ENCODE measurements around the gene FXYD3. TPM values are rescaled to one million over a fixed set of nuclear protein-coding genes. Genes with fewer than 3 reads are reported as not detected.
A peak's percentile ranks its signal among the peaks of the same experiment; 100 is the strongest.

Gene FXYD3
- total RNA-seq, 3 donors from 2014 or later: 1,086 to 3,973 (median 3,185) TPM

DNA sequence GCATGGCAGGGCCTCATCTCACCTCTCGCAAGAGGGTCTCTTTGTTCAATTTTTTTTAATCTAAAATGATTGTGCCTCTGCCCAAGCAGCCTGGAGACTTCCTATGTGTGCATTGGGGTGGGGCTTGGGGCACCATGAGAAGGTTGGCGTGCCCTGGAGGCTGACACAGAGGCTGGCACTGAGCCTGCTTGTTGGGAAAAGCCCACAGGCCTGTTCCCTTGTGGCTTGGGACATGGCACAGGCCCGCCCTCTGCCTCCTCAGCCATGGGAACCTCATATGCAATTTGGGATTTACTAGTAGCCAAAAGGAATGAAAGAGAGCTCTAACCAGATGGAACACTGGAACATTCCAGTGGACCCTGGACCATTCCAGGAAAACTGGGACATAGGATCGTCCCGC, 8.0 kb downstream of the FXYD3 start:
- DNase-seq: peak in 2 of 3 donors; percentile 63 to 64
- H3K4me3 ChIP-seq: no peak overlapping the region
- ATAC-seq: peak; percentile 5
- intact Hi-C loops (cut with DNase I, micrococcal nuclease): no loop called here
- no peaks in the 10 kb centered on the region for H3K9me3 ChIP-seq
- peaks cover 3% of the 10 kb centered on the region for H3K36me3 ChIP-seq (ENCODE audit: low read depth)
- TF ChIP-seq, protein P1, sequence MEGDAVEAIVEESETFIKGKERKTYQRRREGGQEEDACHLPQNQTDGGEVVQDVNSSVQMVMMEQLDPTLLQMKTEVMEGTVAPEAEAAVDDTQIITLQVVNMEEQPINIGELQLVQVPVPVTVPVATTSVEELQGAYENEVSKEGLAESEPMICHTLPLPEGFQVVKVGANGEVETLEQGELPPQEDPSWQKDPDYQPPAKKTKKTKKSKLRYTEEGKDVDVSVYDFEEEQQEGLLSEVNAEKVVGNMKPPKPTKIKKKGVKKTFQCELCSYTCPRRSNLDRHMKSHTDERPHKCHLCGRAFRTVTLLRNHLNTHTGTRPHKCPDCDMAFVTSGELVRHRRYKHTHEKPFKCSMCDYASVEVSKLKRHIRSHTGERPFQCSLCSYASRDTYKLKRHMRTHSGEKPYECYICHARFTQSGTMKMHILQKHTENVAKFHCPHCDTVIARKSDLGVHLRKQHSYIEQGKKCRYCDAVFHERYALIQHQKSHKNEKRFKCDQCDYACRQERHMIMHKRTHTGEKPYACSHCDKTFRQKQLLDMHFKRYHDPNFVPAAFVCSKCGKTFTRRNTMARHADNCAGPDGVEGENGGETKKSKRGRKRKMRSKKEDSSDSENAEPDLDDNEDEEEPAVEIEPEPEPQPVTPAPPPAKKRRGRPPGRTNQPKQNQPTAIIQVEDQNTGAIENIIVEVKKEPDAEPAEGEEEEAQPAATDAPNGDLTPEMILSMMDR (IDR thresholded peaks at IDR 0.05): no peak
- H3K4me1 ChIP-seq (ENCODE audit: low read depth): peaks cover 64% of the 10 kb centered on the region

DNA sequence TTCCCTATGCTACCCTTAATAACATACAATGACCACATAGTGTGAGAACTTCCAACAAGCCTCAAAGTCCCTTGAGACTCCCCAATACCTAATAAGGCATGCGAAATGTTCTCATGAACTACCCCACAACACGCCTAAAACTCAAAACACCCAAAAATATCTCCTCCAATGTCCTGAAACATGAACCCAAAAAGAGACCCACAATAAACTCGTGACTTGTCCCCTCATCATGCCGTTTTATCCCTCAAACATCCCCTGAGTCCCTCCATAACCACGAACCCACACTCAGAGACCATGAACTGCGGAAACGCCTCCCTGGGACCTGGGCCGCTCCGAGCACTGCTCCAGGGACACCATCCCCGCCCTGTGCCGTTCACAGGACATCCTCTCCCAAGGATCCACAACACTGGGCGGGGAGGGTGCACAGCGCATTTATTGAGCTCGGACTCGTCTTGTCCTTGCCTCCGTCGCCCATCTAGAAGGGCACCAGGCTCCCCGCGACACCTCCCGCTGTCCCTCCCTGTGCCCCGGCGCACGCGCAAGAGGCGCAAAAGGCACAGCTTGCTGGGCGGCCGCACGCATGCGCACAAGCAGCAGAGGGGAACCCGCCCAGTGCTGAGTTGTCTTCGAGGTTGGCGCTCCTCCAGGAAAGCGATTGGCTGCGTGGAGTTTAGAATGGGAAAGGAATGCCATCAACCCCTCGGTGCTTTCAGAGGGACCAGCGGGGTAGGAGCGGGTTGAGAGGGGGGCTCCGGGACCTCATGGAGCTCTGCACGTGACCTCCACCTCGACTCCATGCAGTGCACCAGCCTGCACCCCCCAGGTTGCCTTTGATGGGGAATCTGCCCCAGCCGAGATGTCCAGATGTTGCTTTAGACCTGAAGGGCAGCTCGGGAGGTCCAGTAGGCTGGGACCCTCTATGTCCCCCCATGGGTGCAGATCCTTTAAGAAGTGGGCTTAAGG, 8.8 kb downstream of the FXYD3 start:
- intact Hi-C loops (cut with DNase I, micrococcal nuclease): no loop called here
- H3K4me3 ChIP-seq: peak overlapping the region; percentile 9
- TF ChIP-seq, protein P1 (IDR thresholded peaks at IDR 0.05): no peak
- ATAC-seq (peak; percentile 68), DNase-seq (peak; percentile 95 to 97 (median 96))
- peaks cover 68% of the 10 kb centered on the region for H3K4me1 ChIP-seq (ENCODE audit: low read depth)
- no peaks in the 10 kb centered on the region for H3K9me3 ChIP-seq
- peaks cover 3% of the 10 kb centered on the region for H3K36me3 ChIP-seq (ENCODE audit: low read depth)

DNA sequence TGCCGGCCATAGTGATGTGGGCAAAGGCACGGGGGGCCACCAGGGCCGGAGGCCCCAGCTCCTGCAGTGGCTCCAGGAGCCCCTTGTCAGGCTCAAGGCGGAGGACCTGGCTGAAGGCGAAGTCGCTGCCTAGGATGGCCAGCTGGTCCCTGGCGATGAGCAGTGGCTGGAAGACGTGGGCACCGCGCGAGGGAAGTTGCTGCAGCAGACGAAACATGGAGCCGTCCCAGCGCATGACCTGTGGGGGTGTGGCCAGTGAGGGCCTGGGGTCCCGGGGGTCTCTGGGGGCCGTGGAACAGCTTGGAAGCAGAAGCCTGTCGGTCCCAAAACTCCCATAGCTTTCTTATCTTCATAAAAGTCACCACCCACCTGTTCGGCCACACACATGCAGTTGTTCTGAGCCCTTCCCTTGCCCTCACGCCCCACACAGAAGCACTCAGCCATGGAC, 9.7 kb downstream of the FXYD3 start:
- ATAC-seq: peak; percentile 26
- intact Hi-C loops (cut with DNase I, micrococcal nuclease): no loop called here
- H3K36me3 ChIP-seq (ENCODE audit: low read depth): peaks cover 3% of the 10 kb centered on the region
- TF ChIP-seq, protein P1 (IDR thresholded peaks at IDR 0.05): no peak
- H3K9me3 ChIP-seq: no peaks in the 10 kb centered on the region
- peak; percentile 53 to 73 (median 66) for DNase-seq
- peaks cover 62% of the 10 kb centered on the region for H3K4me1 ChIP-seq (ENCODE audit: low read depth)
- no peak overlapping the region for H3K4me3 ChIP-seq

DNA sequence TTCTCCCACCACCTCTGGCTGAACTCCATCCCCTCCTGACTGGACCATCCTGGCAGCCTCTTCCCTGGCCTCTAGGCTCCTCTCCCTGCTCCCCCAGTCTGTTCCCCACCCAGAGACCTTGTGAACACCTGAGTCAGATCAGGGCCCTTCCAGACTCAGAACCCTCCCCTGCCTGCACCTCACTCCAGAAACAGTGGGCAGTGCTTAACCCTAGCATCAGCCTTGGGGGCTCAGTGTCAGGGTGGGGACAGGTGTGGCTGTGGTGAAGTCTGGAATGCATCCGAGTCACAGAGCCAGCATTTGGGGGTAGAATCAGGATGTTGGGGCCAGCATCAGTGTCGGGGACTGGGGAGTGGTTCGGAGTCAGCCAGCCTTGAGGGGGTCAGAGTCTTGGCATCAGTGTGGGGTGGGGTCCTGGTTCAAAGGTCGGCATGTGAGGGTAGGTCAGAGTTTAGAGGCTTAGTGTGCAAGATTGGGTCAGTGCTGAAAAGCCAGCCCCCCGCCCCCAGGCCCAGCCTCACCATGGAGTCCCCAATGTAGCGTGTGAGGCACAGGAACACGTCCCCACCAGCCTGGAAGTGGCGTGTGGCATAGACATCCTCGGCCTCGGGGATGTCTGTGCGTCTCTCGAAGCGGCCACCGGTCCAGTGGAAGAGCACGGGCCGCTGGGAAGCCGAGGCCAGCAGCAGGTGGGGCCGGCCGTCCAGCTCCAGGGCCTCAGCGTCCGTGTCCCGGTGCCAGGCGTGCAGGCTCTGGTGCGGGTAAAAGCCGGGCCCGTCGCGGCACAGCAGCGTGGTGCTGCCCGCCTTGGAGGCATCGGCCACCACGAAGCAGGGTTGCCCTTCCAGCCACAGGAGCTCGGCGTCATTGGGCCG, 10.4 kb downstream of the FXYD3 start:
- peaks cover 61% of the 10 kb centered on the region for H3K4me1 ChIP-seq (ENCODE audit: low read depth)
- intact Hi-C loops (cut with DNase I, micrococcal nuclease): no loop called here
- DNase-seq: peak in 2 of 3 donors; percentile 42 to 62

DNA sequence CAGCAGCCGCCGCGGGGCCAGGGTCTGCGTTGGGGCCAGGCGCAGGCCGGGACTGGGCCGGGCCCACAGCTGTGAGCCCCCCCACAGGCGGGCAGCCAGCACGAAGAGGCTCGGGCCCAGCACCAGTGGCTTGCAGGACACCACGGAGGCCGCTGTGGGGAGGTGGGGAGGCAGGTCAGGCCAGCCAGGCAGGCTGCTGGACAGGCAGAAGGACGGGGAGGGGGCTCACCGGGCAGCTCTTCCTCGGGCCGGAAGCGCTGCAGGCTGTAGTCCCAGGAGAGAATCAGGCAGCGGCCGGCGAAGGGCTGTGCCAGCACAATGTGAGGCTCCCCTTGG, 11.0 kb downstream of the FXYD3 start:
- Histone ChIP-seq H3K4me3 (no peak overlapping the region), H3K4me1 (ENCODE audit: low read depth) (peaks cover 62% of the 10 kb centered on the region), H3K9me3 (no peaks in the 10 kb centered on the region), H3K36me3 (ENCODE audit: low read depth) (no peaks in the 10 kb centered on the region)
- no peak for ATAC-seq
- TF ChIP-seq, protein P1 (IDR thresholded peaks at IDR 0.05): no peak
- intact Hi-C loops (cut with DNase I, micrococcal nuclease): no loop called here
- no peak for DNase-seq

More for the DNA sequence above, 10.4 kb downstream of the FXYD3 start:
- Histone ChIP-seq H3K9me3 (no peaks in the 10 kb centered on the region), H3K4me3 (no peak overlapping the region), H3K36me3 (ENCODE audit: low read depth) (no peaks in the 10 kb centered on the region)
- ATAC-seq: peak; percentile 1
- TF ChIP-seq, protein P1 (IDR thresholded peaks at IDR 0.05): no peak

Measured in mucosa of descending colon (tissue), 3 donors.